ENCODE results near the gene NMT2. TPM values are rescaled to one million over a fixed set of nuclear protein-coding genes. Genes with fewer than 3 reads are reported as not detected.

The NMT2 gene
- total RNA-seq, 1 experiment from 2014 or later, result 26.1 TPM

- TF ChIP-seq SIN3A (IDR thresholded peaks at IDR 0.05; ENCODE audit: low read depth), result no peak
Measured at GRCh38 chr10:15155978-15156656, 12.4 kb downstream of the NMT2 start (continued).

GRCh38 chr10:15152556-15152955, 15.9 kb downstream of the NMT2 start:
- no TSS peak for BruUV-seq (replicated peaks)
- ChIA-PET RAD21 (ENCODE audit: low non-redundant PET in 1 of 2, low total read pairs in 2 of 2, uncharacterized antibody in 2 of 2, unreplicated experiment in 2 of 2) (no interaction called here), POLR2A (no interaction called here), CTCF (no interaction called here)
- Histone ChIP-seq H3K9me3 (ENCODE audit: control insufficient read depth in 1 of 2, insufficient read depth in 1 of 2, low read depth in 1 of 2, low read length in 2 of 2) (no peaks in the 10 kb centered on the region), H4K20me1 (ENCODE audit: insufficient read depth) (no peaks in the 10 kb centered on the region; the same call in 1 of the 2 replicates), H3K9me2 (ENCODE audit: insufficient read depth) (no peaks in the 10 kb centered on the region), H3K79me2 (ENCODE audit: insufficient read depth, low read length) (peaks cover 90% of the 10 kb centered on the region), H3K4me2 (ENCODE audit: low read length) (no peak overlapping the region), H3K9ac (ENCODE audit: low read length) (no peak overlapping the region), H3K4me3 (replicated peaks in 1 of 2; ENCODE audit: low read depth in 1 of 2, low read length in 2 of 2) (no peak overlapping the region), H3K27ac (ENCODE audit: low read depth, low read length) (no peak overlapping the region), H3K27me3 (ENCODE audit: insufficient read depth, low read length) (no peaks in the 10 kb centered on the region), H3K4me1 (ENCODE audit: control insufficient read depth in 1 of 2, insufficient read depth in 2 of 2, low read length in 2 of 2) (peaks cover 1 to 5% of the 10 kb centered on the region in 2 experiments; a peak in 3 of 4 replicates), H2AFZ (ENCODE audit: low read depth, low read length, poor library complexity, severe bottlenecking) (no peak overlapping the region), H3K36me3 (ENCODE audit: control insufficient read depth in 1 of 2, insufficient read depth in 2 of 2, low read length in 2 of 2) (no peaks in the 10 kb centered on the region)
- ATAC-seq (no peak), DNase-seq (ENCODE audit: low read depth, low spot score) (no peak)
- intact Hi-C loops (cut with micrococcal nuclease), result no loop called here
- TF ChIP-seq EGR1 (IDR thresholded peaks at IDR 0.05; ENCODE audit: low read depth) (no peak), ZFX (IDR thresholded peaks at IDR 0.05) (no peak), CEBPB (IDR thresholded peaks at IDR 0.05; ENCODE audit: low read depth) (no peak), POLR2A (IDR thresholded peaks at IDR 0.05; ENCODE audit: borderline replicate concordance, extremely low read depth, insufficient read depth, insufficient read length) (no peak), TCF7L2 (IDR thresholded peaks at IDR 0.05; ENCODE audit: borderline replicate concordance, extremely low read depth, insufficient read depth, insufficient read length) (no peak), FOSL1 (IDR thresholded peaks at IDR 0.05; ENCODE audit: low read depth) (no peak), ELF1 (IDR thresholded peaks at IDR 0.05; ENCODE audit: borderline replicate concordance, low read depth) (no peak), SRF (IDR thresholded peaks at IDR 0.05; ENCODE audit: low read depth) (no peak), REST (IDR thresholded peaks at IDR 0.05; ENCODE audit: low read depth) (no peak), CTCF (IDR thresholded peaks at IDR 0.05 in 2 of 3, conservative IDR thresholded peaks at IDR 0.05 in 1 of 3; ENCODE audit: borderline replicate concordance in 1 of 3, insufficient read depth in 1 of 3, low read depth in 2 of 3, low read length in 2 of 3) (no peak), POLR2AphosphoS5 (IDR thresholded peaks at IDR 0.05; ENCODE audit: low read depth, low read length) (no peak), EZH2phosphoT487 (IDR thresholded peaks at IDR 0.05; ENCODE audit: borderline replicate concordance) (no peak), ATF3 (IDR thresholded peaks at IDR 0.05) (no peak), CBX3 (IDR thresholded peaks at IDR 0.05; ENCODE audit: low read depth) (no peak), RAD21 (IDR thresholded peaks at IDR 0.05; ENCODE audit: low read depth) (no peak), SIN3A (IDR thresholded peaks at IDR 0.05; ENCODE audit: low read depth) (no peak)
- TF ChIP-seq, protein P1, sequence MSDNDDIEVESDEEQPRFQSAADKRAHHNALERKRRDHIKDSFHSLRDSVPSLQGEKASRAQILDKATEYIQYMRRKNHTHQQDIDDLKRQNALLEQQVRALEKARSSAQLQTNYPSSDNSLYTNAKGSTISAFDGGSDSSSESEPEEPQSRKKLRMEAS (IDR thresholded peaks at IDR 0.05), result no peak
- TF ChIP-seq, protein P2, sequence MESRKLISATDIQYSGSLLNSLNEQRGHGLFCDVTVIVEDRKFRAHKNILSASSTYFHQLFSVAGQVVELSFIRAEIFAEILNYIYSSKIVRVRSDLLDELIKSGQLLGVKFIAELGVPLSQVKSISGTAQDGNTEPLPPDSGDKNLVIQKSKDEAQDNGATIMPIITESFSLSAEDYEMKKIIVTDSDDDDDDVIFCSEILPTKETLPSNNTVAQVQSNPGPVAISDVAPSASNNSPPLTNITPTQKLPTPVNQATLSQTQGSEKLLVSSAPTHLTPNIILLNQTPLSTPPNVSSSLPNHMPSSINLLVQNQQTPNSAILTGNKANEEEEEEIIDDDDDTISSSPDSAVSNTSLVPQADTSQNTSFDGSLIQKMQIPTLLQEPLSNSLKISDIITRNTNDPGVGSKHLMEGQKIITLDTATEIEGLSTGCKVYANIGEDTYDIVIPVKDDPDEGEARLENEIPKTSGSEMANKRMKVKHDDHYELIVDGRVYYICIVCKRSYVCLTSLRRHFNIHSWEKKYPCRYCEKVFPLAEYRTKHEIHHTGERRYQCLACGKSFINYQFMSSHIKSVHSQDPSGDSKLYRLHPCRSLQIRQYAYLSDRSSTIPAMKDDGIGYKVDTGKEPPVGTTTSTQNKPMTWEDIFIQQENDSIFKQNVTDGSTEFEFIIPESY (IDR thresholded peaks at IDR 0.05; ENCODE audit: extremely low read depth, insufficient replicate concordance, low read length), result no peak
